HG03095 (cell line): ENCODE data around the gene EXOC6.
A peak's percentile ranks its signal among the peaks of the same experiment; 100 is the strongest.

Experiments
- ATAC-seq: cut with Tn5 transposase; IDR thresholded peaks from one replicate; pipeline ENCODE4 v1.9.1; 2021; ENCODE audit warnings: moderate library complexity; ENCODE audit not compliant: unreplicated experiment

Gene EXOC6

DNA sequence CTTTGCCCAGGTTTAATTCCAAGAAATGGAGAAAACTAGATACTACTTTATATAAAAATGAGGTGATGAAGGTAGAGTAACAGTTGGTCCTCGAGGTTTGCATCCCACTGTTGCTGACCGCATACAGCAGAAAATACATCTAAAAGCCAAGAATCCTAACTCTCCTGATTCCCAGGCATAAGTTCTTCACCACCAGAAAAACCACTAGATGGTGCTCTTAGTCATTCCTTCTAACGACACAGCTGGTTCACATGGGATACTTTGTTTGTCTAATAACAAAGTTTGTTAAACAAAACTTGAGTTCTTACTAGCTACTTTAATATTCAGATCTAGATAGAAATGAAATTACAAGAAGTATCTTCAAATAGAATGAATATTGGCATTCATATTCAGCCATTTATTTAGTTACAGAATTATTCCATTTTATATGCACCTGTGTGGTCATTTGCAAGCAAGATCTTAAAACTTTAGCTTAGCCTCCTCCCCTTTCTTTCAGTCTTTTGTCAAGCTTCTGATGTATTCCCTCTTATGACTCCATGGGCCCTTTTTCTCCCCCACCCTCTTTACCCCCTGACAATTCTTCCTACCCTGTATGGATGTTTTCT is 158.2 kb downstream of the EXOC6 start:
- no peak for ATAC-seq

DNA sequence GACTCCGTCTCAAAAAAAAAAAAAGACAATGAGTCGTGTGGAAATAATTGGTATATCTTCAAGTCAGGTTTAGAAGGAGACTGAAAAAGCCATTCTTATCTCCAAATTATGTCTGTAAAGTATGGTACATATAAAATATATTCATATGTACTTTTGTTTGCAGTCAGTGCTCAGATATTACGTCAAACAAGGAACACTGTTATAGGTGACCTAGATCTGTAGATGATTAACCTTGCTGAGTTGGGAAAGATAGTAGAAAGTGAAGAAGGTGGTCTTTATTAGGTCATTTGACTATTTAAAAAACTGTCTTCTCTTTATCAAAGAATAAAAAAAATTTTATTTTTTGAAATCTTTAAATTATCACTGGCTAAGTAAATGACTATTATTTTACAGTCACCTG is 167.4 kb downstream of the EXOC6 start:
- ATAC-seq: no peak

DNA sequence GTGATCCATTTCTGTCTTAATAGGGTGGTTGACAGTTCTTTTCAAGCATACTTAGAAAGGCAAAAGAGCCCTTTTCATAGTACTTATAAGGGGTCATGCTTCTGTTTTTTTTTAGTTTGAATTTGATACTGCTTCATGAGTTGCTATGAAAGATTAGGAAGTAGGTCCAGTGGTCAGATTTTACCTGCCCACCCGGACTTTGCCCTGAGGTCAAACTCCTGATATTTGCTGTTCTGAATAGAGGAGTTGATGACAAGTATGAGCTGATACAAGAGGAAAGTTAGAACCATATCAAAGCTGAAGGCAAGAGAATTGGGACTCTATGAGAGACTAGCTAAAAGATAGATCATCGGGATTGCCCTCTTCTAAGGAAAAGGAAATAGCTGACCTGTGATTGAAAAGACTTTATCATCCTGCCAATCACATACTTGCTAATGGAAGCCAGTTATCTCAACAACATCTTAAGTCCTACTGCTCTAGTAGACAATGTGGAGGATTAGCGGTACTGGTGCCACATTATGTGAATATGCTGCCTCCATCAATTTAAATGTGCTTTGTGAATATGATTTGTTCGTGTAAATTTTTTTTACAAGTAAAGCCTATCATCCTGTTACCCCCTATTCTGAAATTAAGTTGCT is 174.8 kb downstream of the EXOC6 start:
- ATAC-seq: no peak

DNA sequence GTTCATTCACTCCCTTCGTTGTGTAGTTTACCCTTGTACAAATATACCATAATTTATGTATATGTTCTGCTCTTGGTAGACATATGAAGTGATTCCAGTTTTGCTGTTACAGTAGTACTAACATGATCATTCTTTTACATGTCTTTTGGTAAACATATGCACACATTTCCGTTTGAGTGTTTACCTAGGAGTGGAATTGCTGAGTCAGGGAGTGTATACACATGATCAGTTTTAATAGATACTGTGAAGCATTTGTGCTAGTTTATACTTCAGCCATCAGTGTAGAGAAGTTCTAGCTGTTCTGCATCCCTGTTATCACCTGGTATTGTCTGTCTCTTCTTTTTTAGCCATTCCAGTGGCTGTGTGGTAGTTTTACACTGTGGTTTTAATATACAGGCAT is 177.8 kb downstream of the EXOC6 start:
- no peak for ATAC-seq

DNA sequence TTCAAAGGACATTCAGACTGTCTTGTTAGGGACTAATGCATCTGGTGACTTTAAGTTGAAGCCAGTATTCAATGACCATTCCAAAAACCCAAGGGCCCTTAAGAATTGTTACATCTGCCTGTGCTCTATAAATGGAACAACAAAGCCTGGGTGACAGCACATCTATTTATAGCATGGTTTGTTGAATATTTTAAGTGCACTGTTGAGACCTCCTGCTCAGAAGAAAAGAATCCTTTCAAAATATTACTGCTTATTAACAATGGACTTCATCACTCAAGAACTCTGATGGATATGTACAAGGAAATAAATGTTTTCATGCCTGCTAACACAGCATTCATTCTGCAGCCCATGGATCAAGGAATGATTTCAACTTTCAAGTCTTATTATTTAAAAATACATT is 179.2 kb downstream of the EXOC6 start:
- no peak for ATAC-seq

DNA sequence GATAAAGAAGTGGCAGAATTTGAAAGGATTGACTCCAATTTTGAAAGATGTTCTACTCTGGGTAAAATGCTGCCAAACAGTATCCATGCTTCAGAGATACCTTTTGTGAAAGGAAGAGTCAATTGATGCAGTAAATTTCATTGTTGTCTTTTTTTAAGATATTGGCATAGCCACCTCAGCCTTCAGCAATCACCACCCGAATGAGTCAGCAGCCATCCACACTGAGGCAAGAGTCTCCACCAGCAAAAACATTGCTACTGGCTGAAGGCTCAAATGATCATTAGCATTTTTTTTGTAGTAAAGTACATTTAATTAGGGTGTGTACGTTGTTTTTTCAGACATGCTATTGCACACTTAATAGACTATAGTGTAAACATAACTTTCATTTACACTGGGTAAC is 180.6 kb downstream of the EXOC6 start:
- no peak for ATAC-seq

DNA sequence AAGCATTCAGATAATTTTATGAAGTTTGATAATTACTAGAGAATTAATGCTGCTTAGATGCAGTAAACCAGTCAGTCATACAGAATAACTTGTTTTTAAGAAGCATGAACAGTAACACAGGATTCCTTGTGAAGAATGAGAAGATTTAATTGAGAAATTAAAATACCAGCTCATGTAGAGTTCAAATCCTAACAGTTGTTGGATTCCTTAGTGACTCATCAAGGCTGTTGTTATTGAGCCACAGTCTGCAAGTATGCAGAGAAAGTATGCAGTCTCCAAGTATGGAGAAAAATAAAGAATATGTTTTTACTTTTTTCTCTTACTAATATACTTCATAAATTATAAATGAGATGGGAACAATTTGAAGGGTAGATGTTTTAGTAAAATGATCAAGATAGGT is 182.1 kb downstream of the EXOC6 start:
- ATAC-seq: no peak

DNA sequence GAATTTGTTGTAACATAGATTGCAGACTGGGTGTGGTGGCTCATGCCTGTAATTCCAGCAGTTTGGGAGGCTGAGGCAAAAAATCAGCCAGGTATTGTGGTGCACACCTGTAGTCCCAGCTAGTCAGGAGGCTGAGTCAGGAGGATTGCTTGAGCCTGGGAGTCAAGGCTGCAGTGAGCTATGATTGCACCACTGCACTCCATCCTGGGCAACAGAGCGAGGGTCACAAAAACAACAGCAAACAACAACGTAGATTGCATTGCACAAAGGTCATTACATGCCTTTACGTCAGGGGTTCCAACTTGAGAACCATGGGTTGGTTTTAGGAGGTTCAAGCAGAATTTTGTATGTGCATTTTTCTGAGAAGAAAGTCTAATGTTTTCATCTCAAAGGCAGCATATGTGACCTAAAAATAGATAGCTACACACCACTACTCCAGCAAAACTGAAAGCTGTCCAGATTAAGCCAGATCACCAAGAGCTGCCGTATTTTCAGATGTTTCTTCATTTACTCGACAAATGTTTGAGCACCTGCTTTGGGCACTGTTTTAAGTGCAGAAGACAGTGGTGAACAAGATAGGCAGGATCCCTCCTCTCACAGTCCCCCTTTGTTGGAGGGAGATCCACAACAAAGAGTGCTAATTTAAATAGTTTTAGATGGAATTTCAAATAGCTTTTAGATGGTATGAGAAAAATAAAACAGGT is 183.9 kb downstream of the EXOC6 start:
- no peak for ATAC-seq

DNA sequence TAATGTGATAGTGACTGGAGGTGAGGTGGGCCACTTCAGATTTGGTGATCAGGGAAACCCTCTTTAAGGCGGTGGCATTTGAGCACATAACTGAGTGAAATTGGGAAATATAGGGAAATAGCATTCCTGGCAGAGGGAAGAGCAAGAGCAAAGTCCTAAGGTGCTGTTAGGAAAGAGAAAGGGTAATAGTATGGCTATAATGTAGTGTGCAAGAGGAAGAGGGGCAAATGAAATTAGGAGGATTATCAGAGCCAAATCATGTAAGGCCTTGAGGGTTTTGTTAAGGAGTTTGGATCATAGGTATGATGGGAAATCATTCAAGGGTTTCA is 184.5 kb downstream of the EXOC6 start:
- no peak for ATAC-seq

DNA sequence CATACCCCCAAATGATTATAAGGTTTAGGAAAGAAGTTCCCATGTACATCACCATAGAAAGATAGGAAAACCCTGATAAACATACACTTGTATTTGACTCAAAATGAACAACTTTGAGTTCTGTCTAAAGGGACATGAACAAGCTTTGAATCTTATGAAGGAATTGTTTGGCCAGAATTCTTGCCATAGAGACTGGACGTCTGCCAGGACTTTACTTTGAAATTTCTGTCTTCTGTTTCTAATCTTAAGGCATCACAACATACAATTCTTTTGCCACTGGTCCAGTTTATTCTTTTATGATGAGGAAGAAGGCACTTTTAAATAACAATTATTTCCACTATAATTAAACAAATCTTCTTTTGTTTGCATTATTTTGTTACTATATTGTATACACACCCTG is 186.1 kb downstream of the EXOC6 start:
- no peak for ATAC-seq

DNA sequence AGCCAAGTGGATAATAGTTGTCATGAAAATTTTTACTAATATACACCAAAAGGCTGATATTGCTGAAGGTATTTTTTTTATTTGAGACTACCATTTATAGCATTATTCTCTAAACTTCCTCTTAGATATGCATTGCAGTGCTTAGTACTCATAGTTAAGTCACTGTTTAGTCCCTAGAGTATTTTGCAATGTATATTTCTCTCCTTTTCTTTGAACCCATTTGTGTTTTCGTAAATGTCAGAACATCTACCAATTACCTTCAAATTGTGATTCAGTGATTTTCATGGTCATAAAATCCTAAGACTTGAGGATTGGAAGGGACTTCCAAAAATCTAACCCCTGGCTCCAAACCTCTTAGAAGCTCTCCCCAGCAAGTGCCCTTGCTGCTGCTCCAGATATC is 190.8 kb downstream of the EXOC6 start:
- no peak for ATAC-seq

DNA sequence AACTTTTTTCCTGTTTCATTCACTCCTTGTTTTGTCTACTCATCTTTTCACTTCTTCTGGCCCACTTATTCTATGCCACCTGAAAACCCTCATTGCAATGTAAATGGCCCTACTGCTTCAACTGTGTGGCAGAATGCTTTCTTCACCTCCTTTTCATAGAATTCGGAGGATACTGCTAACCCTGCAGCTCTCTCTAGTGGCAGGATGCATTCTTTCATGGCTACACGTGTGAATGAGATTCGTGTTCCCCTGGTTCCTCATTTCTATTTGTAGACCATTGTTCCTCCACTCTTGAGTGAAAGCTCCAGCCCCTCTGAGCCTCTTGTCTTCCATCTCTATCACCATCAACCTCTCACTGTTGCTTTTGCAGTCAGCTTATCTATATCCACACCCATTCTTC is 191.4 kb downstream of the EXOC6 start:
- ATAC-seq: no peak

DNA sequence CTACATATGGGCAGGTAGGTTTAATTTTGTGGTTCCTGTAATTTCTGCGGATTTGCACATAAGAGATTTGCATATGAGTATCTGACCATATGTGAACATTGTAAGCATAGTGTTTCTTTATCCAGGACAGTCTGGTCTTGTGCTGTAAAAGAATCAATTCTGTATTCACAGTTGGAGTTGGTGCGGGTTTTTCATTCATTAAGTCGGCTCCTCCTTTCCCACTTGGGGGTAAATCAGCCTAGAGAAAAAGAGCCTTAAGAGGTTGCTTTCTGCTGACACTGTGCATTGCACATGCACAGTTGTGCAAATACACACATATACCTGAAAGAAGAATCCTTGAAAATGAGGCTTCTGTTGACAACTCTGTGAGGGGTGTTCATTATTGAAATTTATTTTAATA is 206.2 kb downstream of the EXOC6 start:
- ATAC-seq: no peak

DNA sequence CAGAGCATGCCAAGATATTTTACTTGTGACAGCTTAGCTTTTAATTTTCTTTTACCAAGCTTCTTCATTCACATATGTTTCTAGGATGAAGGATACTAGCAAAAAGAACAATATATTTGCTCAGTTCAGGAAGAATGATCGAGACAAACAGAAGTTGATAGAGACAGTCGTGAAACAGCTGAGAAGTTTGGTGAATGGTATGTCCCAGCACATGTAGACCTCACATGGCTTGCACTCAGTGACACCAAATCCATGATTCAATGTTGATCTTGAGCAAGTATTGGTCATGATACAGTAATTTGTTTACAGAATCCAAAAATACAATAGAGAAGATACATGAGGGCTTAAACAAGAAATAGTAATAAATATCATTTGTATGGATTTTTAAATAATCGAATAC is 209.8 kb downstream of the EXOC6 start:
- ATAC-seq: no peak

DNA sequence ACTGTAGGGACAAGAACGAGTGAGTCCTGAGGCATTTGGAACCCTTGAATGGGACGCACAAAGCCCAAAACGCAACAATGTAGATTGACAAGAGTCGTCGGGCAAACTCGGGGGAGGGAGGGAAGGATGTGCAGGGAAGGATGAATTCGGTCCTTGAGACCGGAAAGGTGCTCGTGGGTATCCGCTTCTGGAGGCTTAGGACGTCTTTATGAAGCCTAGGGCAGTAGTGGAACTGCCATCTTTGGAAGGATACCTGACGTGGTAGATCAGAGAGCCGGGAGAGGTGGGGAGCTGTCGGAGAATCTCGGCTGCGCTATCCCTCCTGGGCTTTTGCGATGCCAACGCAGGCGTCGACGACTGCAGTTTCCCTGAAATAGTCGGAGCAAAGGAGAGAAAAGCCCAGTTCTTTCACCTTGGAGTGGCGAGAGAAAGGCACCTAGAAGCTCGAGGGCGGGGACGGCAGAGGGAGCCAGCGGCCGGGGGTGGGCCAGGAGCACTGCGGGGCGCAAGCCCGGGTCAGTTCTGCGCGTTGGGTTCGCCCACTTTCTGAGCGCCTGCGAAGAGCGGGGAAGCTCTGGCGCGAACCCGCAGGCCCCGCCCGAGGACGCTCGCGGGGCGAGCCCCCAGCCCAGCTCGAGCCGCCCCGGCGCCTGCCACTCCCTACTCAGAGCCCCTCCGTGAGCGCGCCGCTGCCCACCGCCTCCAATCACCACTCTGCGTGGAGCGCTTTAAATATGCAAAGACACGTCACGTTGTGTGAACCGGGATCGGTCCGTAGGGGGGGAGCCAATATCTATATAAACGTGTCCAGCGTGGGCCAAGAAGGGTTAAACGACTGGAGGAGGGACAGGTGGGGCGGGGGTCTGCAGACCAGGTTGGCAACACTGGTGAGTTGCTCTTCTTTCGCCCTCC is 211.9 kb downstream of the EXOC6 start, which contains the start of gene CYP26C1:
TSS of gene CYP26C1 (plus strand) at position 824 of the 912 bp plus-strand sequence. CDS start 466 bp downstream, outside the sequence.
- no peak for ATAC-seq

DNA sequence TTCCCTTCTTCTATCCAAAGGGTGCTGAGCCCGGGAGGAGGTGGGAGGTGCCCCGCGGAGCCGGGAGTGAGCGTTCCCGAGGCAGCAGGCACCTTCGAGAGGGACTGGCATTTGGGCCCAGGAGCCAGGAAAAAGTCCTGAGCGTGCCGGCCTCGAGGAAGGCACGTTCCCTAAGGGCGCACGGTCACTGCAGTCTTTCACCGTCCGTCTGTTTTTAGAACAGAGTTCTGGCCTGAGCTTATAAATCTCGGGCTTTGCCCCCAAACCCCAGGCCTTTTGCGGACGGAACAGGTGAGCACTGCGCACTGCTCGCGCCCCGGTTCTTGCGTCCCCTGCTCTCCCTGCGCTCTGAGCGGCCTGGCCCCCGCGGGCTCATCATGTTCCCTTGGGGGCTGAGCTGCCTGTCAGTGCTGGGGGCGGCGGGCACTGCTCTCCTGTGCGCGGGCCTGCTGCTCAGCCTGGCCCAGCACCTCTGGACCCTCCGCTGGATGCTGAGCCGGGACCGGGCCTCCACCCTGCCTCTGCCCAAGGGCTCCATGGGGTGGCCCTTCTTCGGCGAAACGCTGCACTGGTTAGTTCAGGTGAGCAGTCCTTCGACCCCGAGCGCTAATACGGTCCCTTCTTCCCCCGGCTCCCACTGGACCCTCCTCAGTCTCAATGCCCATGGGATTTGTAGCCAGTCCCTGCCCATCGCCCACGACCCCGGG is 212.7 kb downstream of the EXOC6 start:
- no peak for ATAC-seq

DNA sequence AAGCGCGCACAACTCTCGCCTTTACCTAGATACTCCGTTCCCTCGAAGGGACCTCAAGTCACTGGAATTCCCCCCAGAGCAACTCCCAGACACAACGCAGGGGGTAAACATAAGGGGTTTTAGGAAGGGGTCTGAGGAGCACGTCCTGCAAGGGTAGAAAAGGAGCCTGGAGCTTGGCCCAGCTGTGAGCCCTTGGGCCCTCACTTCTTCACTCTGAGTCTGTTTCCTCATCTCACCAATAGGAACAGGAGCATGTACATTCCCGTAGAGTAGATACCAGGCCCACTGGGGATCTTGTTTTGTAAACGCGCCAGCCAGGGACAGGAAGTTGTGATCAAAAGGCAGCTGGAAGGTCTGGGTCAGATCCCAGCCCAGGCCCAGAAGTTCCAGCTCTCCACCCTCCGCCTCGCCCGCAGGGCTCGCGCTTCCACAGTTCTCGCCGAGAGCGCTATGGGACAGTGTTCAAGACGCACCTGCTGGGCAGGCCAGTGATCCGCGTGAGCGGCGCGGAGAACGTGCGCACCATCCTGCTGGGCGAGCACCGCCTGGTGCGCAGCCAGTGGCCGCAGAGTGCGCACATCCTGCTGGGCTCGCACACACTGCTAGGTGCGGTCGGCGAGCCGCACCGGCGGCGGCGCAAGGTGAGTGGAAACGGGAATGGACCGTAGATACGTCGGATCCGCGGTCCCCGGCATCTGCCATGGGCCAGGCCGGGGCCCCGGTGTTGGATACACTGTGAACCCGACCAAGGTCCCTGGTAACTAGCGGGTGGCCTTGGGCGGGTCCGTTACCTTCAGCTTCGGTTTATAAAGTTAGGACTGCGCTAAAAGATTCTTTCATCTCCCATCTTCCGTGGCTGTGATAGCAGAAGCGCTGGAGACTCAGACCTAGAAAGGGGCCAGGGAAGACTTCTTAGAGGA is 213.5 kb downstream of the EXOC6 start:
- no peak for ATAC-seq

DNA sequence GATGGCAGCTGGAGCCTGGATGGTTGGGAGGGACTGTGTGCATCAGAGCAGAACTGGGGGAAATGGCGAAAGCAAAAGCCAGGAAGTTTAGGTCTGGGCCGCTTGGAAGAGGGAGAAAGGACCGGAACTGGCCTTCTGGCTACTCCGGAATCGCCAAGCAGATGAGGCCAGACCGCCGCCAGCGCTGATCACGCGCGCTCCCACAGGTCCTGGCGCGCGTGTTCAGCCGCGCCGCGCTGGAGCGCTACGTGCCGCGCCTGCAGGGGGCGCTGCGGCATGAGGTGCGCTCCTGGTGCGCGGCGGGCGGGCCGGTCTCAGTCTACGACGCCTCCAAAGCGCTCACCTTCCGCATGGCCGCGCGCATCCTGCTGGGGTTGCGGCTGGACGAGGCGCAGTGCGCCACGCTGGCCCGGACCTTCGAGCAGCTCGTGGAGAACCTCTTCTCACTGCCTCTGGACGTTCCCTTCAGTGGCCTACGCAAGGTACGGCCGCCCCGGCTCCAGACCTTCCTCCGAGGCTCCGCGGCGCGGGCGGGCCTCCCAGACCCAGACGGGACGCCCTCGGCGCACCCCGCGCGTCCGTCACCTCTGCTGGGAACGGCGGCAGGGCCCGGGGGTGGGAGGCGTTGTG is 214.3 kb downstream of the EXOC6 start:
- peak; percentile 47 for ATAC-seq
